SK-N-SH (cell line): ENCODE data around the gene PITPNB. TPM values are rescaled to one million over a fixed set of nuclear protein-coding genes. Genes with fewer than 3 reads are reported as not detected.
A peak's percentile ranks its signal among the peaks of the same experiment; 100 is the strongest.

ENCODE experiments used
- CTCF ChIA-PET: fragments of 300-600, 350-600 bp; formaldehyde crosslinking; extraction: SDS; loops from one replicate; lab custom pipeline; 2021; lab: Yijun Ruan, JAX
- POLR2A ChIA-PET: fragments of 350-600 bp; sonication (Branson Sonifier 250); formaldehyde crosslinking; extraction: SDS; loops from one replicate; lab custom pipeline; 2020; ENCODE audit warnings: antibody characterized with exemption, inconsistent platforms; lab: Yijun Ruan, JAX
- DNase-seq: peaks from one replicate; pipeline ENCODE4 v3.0.0; 2012
- H2AFZ ChIP-seq: fragments of 200-600 bp; sonication (generic); 2 replicates; pipeline ENCODE4 v1.8.1; 2016; ENCODE audit warnings: antibody characterized with exemption, mild to moderate bottlenecking, low read depth
- H3F3A ChIP-seq: fragments of 200-600 bp; sonication (generic); replicated peaks from 2 replicates; pipeline ENCODE3; 2016; ENCODE audit warnings: antibody characterized with exemption, mild to moderate bottlenecking; ENCODE audit not compliant: insufficient read depth
- H3K27ac ChIP-seq, 2 experiments: fragments of 200-500 bp in 1 of 2; fragments of 200-600 bp in 1 of 2; sonication (Bioruptor generic) in 1 of 2; sonication (generic), shearing (Covaris generic) in 1 of 2; 2 replicates each; pipeline versions ENCODE4 v1.5.1 to v1.6.1; 2014 to 2016; ENCODE audit warnings: low read depth in 2 of 2, inconsistent platforms in 1 of 2, low read length in 1 of 2, mild to moderate bottlenecking in 1 of 2, mixed read lengths in 1 of 2
- H3K27me3 ChIP-seq: fragments of 200-600 bp; sonication (generic), shearing (Covaris generic); 2 replicates; pipeline ENCODE4 v1.6.1; 2016; ENCODE audit warnings: mixed run types; ENCODE audit not compliant: insufficient read depth
- H3K36me3 ChIP-seq, 2 experiments: fragments of 200-500 bp in 1 of 2; fragments of 200-600 bp in 1 of 2; sonication (Bioruptor generic) in 1 of 2; sonication (generic) in 1 of 2; replicated peaks in 1 of 2; 2 replicates each; pipeline versions ENCODE3 to v1.5.1; 2014 to 2016; ENCODE audit warnings: low read length in 1 of 2, mild to moderate bottlenecking in 1 of 2; ENCODE audit not compliant: insufficient read depth in 2 of 2, control insufficient read depth in 1 of 2
- H3K4me1 ChIP-seq, 2 experiments: fragments of 200-500 bp in 1 of 2; fragments of 200-600 bp in 1 of 2; sonication (Bioruptor generic) in 1 of 2; sonication (generic), shearing (Covaris generic) in 1 of 2; 2 replicates each; pipeline versions ENCODE4 v1.5.1 to v1.6.1; 2014 to 2016; ENCODE audit warnings: low read depth in 1 of 2, low read length in 1 of 2, mixed run types in 1 of 2; ENCODE audit not compliant: insufficient read depth in 2 of 2, control insufficient read depth in 1 of 2
- H3K4me2 ChIP-seq: fragments of 200-600 bp; sonication (generic), shearing (Covaris generic); 2 replicates; pipeline ENCODE4 v1.6.1; 2017; ENCODE audit warnings: mixed run types
- H3K4me3 ChIP-seq, 2 experiments: fragments of 200-500 bp in 1 of 2; fragments of 200-600 bp in 1 of 2; sonication (Bioruptor generic) in 1 of 2; sonication (generic), shearing (Covaris generic) in 1 of 2; 2 replicates each; pipeline versions ENCODE4 v1.5.1 to v1.8.1; 2014 to 2016; ENCODE audit warnings: low read depth in 2 of 2, inconsistent platforms in 1 of 2, low read length in 1 of 2, mild to moderate bottlenecking in 1 of 2, mixed read lengths in 1 of 2, moderate library complexity in 1 of 2
- H3K79me2 ChIP-seq: fragments of 200-600 bp; sonication (generic); 2 replicates; pipeline ENCODE4 v1.8.1; 2017; ENCODE audit warnings: mild to moderate bottlenecking; ENCODE audit not compliant: insufficient read depth
- H3K9ac ChIP-seq: fragments of 200-600 bp; sonication (generic); 2 replicates; pipeline ENCODE4 v1.6.1; 2017; ENCODE audit warnings: mixed run types
- H3K9me2 ChIP-seq: fragments of 200-600 bp; sonication (generic); 2 replicates; pipeline ENCODE4 v1.6.1; 2017; ENCODE audit warnings: mixed run types
- H3K9me3 ChIP-seq: fragments of 200-600 bp; sonication (generic); 2 replicates; pipeline ENCODE4 v1.6.1; 2017; ENCODE audit warnings: mixed run types, mild to moderate bottlenecking, moderate library complexity
- H4K20me1 ChIP-seq: fragments of 200-600 bp; sonication (generic); 2 replicates; pipeline ENCODE4 v1.6.1; 2017; ENCODE audit warnings: mild to moderate bottlenecking, mixed run types; ENCODE audit not compliant: insufficient read depth
- EZH2phosphoT487 ChIP-seq: fragments of 200-600 bp; sonication (generic); IDR thresholded peaks from 2 replicates; pipeline ENCODE4 v1.6.1; 2017; ENCODE audit warnings: low read depth, mixed run types, mild to moderate bottlenecking, antibody characterized with exemption, moderate library complexity, borderline replicate concordance
- FOXJ3 ChIP-seq: sonication (generic); formaldehyde crosslinking; IDR thresholded peaks from 2 replicates; pipeline ENCODE4 v1.5.1; 2020; ENCODE audit warnings: mild to moderate bottlenecking, missing genetic modification reagents
- GABPA ChIP-seq: IDR thresholded peaks from 2 replicates; pipeline ENCODE4 v1.4.0; 2012; ENCODE audit warnings: low read depth, mild to moderate bottlenecking
- GATA2 ChIP-seq: sonication (generic); formaldehyde crosslinking; IDR thresholded peaks from 2 replicates; pipeline ENCODE4 v1.5.0; 2020; ENCODE audit warnings: mild to moderate bottlenecking, missing genetic modification reagents
- IRF3 ChIP-seq: fragments of 150-350 bp; IDR thresholded peaks from 2 replicates; pipeline ENCODE4 v1.6.1; 2016; ENCODE audit warnings: mild to moderate bottlenecking, low read depth, low read length
- JUND ChIP-seq: IDR thresholded peaks from 2 replicates; pipeline ENCODE4 v1.4.0; 2012
- MAX ChIP-seq: IDR thresholded peaks from 2 replicates; pipeline ENCODE4 v1.4.0; 2012; ENCODE audit warnings: low read depth
- MEF2A ChIP-seq: IDR thresholded peaks from 2 replicates; pipeline ENCODE4 v1.4.0; 2012; ENCODE audit warnings: low read depth, borderline replicate concordance
- NFIC ChIP-seq: IDR thresholded peaks from 2 replicates; pipeline ENCODE4 v1.4.0; 2012; ENCODE audit warnings: borderline replicate concordance
- POLR2AphosphoS5 ChIP-seq: IDR thresholded peaks from 2 replicates; pipeline ENCODE4 v1.6.1; 2012; ENCODE audit warnings: low read depth, low read length
- RAD21 ChIP-seq: IDR thresholded peaks from 2 replicates; pipeline ENCODE4 v1.6.1; 2012; ENCODE audit warnings: mild to moderate bottlenecking, low read length
- REST ChIP-seq: IDR thresholded peaks from 2 replicates; pipeline ENCODE4 v1.6.1; 2012; ENCODE audit warnings: mild to moderate bottlenecking, low read depth, low read length, moderate library complexity
- RXRA ChIP-seq: IDR thresholded peaks from 2 replicates; pipeline ENCODE4 v1.4.0; 2012; ENCODE audit warnings: low read depth, mild to moderate bottlenecking, borderline replicate concordance
- SIN3A ChIP-seq: IDR thresholded peaks from 2 replicates; pipeline ENCODE4 v1.6.1; 2012; ENCODE audit warnings: low read depth, mild to moderate bottlenecking, low read length, moderate library complexity, borderline replicate concordance
- YY1 ChIP-seq: IDR thresholded peaks from 2 replicates; pipeline ENCODE4 v1.4.0; 2012; ENCODE audit warnings: low read depth, mild to moderate bottlenecking
- WGBS: methylation state at CpG from one replicate; pipeline ENCODE4 v1.1.6; 2017; ENCODE audit warnings: low lambda C conversion rate; 5-methylcytosine and 5-hydroxymethylcytosine counted together
- polyA plus RNA-seq, 3 experiments: library from polyadenylated mRNA; depleted of rRNA; stranded (reverse); fragments of >200 nt; gene quantifications; 2 replicates each; pipeline ENCODE4 v1.2.3, GENCODE V29; 2012
- TF ChIP-seq, protein P1 (sequence below): IDR thresholded peaks from 2 replicates; pipeline ENCODE4 v1.4.0; 2012; ENCODE audit warnings: low read depth, borderline replicate concordance
- TF ChIP-seq, protein P2 (sequence below): IDR thresholded peaks from 2 replicates; pipeline ENCODE4; 2012
- TF ChIP-seq, protein P3 (sequence below): fragments of 150-350 bp; IDR thresholded peaks from 2 replicates; pipeline ENCODE4 v1.6.1; 2017; ENCODE audit warnings: antibody characterized with exemption, low read length, low read depth, borderline replicate concordance

Gene PITPNB
- polyA plus RNA-seq, 1 of the 3 experiments (the other 2 are of a cell fraction) = 32.3 TPM

DNA sequence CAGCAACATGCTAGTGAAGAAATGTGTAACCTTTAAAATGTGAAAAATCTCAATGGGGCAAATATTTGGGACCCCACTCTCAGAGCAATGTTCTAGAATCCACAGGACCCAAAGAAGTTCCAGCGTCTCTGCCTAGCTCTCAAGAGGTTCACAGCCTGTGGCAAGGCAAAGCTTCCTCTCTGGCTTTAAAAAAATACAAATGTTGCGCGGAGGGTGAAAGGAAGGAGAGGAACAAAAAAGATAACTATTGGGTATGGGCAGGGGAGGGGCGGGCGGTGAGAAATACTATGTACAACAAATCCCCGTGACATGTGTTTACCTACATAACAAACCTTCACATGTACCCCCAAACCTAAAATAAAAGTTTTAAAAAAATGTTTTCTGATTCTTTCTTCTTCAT lies 53.6 kb downstream of the PITPNB start:
- Histone ChIP-seq H3K4me3 (no peak overlapping the region), H3K9me3 (no peaks in the 10 kb centered on the region), H3K4me2 (0 out of 2 replicates have a peak overlapping the region, but pooled peaks have one; percentile 23), H3K9ac (no peak overlapping the region), H4K20me1 (peaks cover 9% of the 10 kb centered on the region), H3K36me3 (peaks cover 13 to 56% of the 10 kb centered on the region in 2 experiments), H3K27me3 (no peaks in the 10 kb centered on the region), H3K9me2 (no peaks in the 10 kb centered on the region), H3K27ac (peak overlapping the region; percentile 51 to 75; a peak in 3 of 4 replicates), H3F3A (peaks cover 24% of the 10 kb centered on the region), H2AFZ (no peak overlapping the region), H3K79me2 (peaks cover 42% of the 10 kb centered on the region), H3K4me1 (peaks cover 21 to 30% of the 10 kb centered on the region in 2 experiments; a peak in 3 of 4 replicates)
- DNase-seq = no peak
- CTCF ChIA-PET = interaction anchor here (1.3 kb wide), 1 partner anchor 14 kb away, joined by 7 read pairs; no protein-coding TSS in a partner anchor
- 95% methylated on average over 6 of the region's 6 CpGs for WGBS
- POLR2A ChIA-PET = no interaction called here
- no peak for TF ChIP-seq YY1
- no peak for TF ChIP-seq MEF2A
- no peak for TF ChIP-seq MAX
- no peak for TF ChIP-seq POLR2AphosphoS5
- no peak for TF ChIP-seq FOXJ3
- no peak for TF ChIP-seq GABPA
- TF ChIP-seq, protein P1, sequence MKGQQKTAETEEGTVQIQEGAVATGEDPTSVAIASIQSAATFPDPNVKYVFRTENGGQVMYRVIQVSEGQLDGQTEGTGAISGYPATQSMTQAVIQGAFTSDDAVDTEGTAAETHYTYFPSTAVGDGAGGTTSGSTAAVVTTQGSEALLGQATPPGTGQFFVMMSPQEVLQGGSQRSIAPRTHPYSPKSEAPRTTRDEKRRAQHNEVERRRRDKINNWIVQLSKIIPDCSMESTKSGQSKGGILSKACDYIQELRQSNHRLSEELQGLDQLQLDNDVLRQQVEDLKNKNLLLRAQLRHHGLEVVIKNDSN = no peak
- TF ChIP-seq NFIC = no peak
- TF ChIP-seq JUND = no peak
- TF ChIP-seq, protein P2, sequence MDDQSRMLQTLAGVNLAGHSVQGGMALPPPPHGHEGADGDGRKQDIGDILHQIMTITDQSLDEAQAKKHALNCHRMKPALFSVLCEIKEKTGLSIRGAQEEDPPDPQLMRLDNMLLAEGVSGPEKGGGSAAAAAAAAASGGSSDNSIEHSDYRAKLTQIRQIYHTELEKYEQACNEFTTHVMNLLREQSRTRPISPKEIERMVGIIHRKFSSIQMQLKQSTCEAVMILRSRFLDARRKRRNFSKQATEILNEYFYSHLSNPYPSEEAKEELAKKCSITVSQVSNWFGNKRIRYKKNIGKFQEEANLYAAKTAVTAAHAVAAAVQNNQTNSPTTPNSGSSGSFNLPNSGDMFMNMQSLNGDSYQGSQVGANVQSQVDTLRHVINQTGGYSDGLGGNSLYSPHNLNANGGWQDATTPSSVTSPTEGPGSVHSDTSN = no peak
- TF ChIP-seq SIN3A = no peak
- no peak for TF ChIP-seq GATA2 (CRISPR knock-in tag)
- TF ChIP-seq RXRA = no peak

DNA sequence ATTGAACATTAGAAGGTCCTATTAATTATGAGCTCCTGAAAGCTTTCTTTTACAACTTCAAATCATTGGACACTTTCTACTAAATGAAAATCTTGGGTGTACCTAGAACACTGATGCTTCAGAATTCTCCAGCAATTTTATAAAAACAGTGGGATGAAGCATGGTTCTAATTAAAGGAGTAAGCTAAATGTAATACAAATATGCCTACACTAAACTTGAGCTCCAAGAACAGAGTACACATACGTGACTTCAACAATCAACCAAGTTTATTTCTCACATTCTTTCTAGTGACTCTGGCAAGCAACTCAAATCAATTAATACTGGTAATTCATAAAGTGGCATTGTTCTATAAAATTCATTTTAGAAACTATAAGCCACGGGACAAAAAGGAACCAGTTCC lies 55.5 kb downstream of the PITPNB start:
- Histone ChIP-seq H2AFZ (no peak overlapping the region), H3K9ac (no peak overlapping the region), H3K9me2 (no peaks in the 10 kb centered on the region), H3K4me2 (no peak overlapping the region), H3K27ac (no peak overlapping the region; a peak in 1 of 4 replicates), H3K4me1 (peaks cover 28 to 37% of the 10 kb centered on the region in 2 experiments; a peak in 3 of 4 replicates), H3F3A (peaks cover 24% of the 10 kb centered on the region), H3K27me3 (no peaks in the 10 kb centered on the region), H3K9me3 (no peaks in the 10 kb centered on the region), H4K20me1 (peaks cover 9% of the 10 kb centered on the region), H3K36me3 (peaks cover 22 to 56% of the 10 kb centered on the region in 2 experiments), H3K79me2 (peaks cover 31% of the 10 kb centered on the region; the same call in 1 of the 2 replicates), H3K4me3 (no peak overlapping the region)
- ChIA-PET CTCF (interaction anchor here (1.1 to 1.6 kb wide), 2 partner anchors 12 to 41 kb away, joined by 3 to 6 read pairs; no protein-coding TSS in a partner anchor), POLR2A (no interaction called here)
- 96% methylated on average over 2 of the region's 2 CpGs for WGBS
- no peak for DNase-seq
- TF ChIP-seq RAD21 = no peak
- no peak for TF ChIP-seq GATA2 (CRISPR knock-in tag)
- no peak for TF ChIP-seq EZH2phosphoT487
- TF ChIP-seq MAX = no peak
- TF ChIP-seq SIN3A = no peak
- no peak for TF ChIP-seq REST
- TF ChIP-seq IRF3 = no peak
- TF ChIP-seq, protein P3, sequence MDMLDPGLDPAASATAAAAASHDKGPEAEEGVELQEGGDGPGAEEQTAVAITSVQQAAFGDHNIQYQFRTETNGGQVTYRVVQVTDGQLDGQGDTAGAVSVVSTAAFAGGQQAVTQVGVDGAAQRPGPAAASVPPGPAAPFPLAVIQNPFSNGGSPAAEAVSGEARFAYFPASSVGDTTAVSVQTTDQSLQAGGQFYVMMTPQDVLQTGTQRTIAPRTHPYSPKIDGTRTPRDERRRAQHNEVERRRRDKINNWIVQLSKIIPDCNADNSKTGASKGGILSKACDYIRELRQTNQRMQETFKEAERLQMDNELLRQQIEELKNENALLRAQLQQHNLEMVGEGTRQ = no peak
